Keratinocyte (primary cell): Measurements from ENCODE around the gene LHFPL6.

Source experiments
- CTCF ChIP-seq, 3 experiments: IDR thresholded peaks in 1 of 3; conservative IDR thresholded peaks in 1 of 3; optimal IDR thresholded peaks in 1 of 3; 2 replicates in 2 of 3; 3 replicates in 1 of 3; pipeline versions ENCODE3 to v1.5.1; 2011; ENCODE audit warnings: low read length in 3 of 3, mild to moderate bottlenecking in 3 of 3, moderate library complexity in 2 of 3, control low read depth in 1 of 3, inconsistent platforms in 1 of 3; ENCODE audit not compliant: insufficient read depth in 2 of 3; ENCODE audit errors: extremely low read depth in 1 of 3
- EZH2 ChIP-seq: IDR thresholded peaks from one replicate; pipeline ENCODE4 v1.6.1; 2012; ENCODE audit warnings: inconsistent platforms, mild to moderate bottlenecking, low read length, moderate library complexity

- TF ChIP-seq CTCF (optimal IDR thresholded peaks at IDR 0.05 in 1 of 3, IDR thresholded peaks at IDR 0.05 in 1 of 3, conservative IDR thresholded peaks at IDR 0.05 in 1 of 3; ENCODE audit: extremely low read depth in 1 of 3, insufficient read depth in 2 of 3, low read length in 3 of 3) (no peak), EZH2 (no peak)
Observed at GRCh38 chr13:39515224-39515714, 87.7 kb downstream of the LHFPL6 start.
